Stimulated activated CD8-positive, alpha-beta memory T cell treated with anti-CD3 and anti-CD28 coated beads, Interleukin-7, amount 100 ng/mL, for 4 hours (primary cell): ENCODE data around the gene BRSK1.

Experiments
- DNase-seq, 2 donors: peaks; one replicate each; pipeline ENCODE4 v3.0.0-alpha.2; 2020; ENCODE audit warnings: low read depth in 2 of 2

Gene BRSK1

GRCh38 chr19:55283548-55284377 is at the start of gene BRSK1:
BRSK1 (plus strand) TSS chr19:55283997; CDS start chr19:55284443, 446 bp downstream.
- DNase-seq, result peak in 1 of 2 donors; percentile 60

GRCh38 chr19:55238030-55238429 is 45.8 kb upstream of the BRSK1 start:
- DNase-seq, result no peak

GRCh38 chr19:55239004-55239403 is 44.8 kb upstream of the BRSK1 start:
- DNase-seq, result no peak

- DNase-seq, result no peak
Observed at GRCh38 chr19:55240713-55241020, 43.1 kb upstream of the BRSK1 start.

- no peak for DNase-seq
Observed at GRCh38 chr19:55241143-55241934, 42.5 kb upstream of the BRSK1 start.

- no peak for DNase-seq
Observed at GRCh38 chr19:55241935-55242464, 41.8 kb upstream of the BRSK1 start.

GRCh38 chr19:55242517-55242916 is 41.3 kb upstream of the BRSK1 start:
- no peak for DNase-seq

- DNase-seq, result no peak
Observed at GRCh38 chr19:55244004-55244680, 39.7 kb upstream of the BRSK1 start.

GRCh38 chr19:55245236-55245904 is 38.4 kb upstream of the BRSK1 start:
- no peak for DNase-seq

- DNase-seq, result no peak
Observed at GRCh38 chr19:55246462-55247451, 37.0 kb upstream of the BRSK1 start.

- no peak for DNase-seq
Observed at GRCh38 chr19:55247621-55248099, 36.1 kb upstream of the BRSK1 start.

GRCh38 chr19:55248166-55248675 is 35.6 kb upstream of the BRSK1 start:
- no peak for DNase-seq

GRCh38 chr19:55248704-55249103 is 35.1 kb upstream of the BRSK1 start:
- DNase-seq, result no peak

GRCh38 chr19:55249841-55250240 is 34.0 kb upstream of the BRSK1 start:
- no peak for DNase-seq

- DNase-seq, result no peak
Observed at GRCh38 chr19:55250262-55251036, 33.3 kb upstream of the BRSK1 start.

- DNase-seq, result peak; percentile 36 to 45
Observed at GRCh38 chr19:55251341-55252081, 32.3 kb upstream of the BRSK1 start.

GRCh38 chr19:55252760-55253663 is 30.8 kb upstream of the BRSK1 start:
- no peak for DNase-seq
